SK-N-SH treated with all-trans-retinoic acid at 6 μM for 48 hours (cell line): ENCODE results near the gene PKNOX2.

Source experiments
- ATAC-seq: fragments of 200-7000 bp; cut with Tn5 transposase; 3 replicates; pipeline ENCODE4 v1.9.1; 2020; ENCODE audit warnings: mild to moderate bottlenecking, moderate library complexity
- ARNTL ChIP-seq: fragments of 450-650 bp; formaldehyde crosslinking; IDR thresholded peaks from 2 replicates; pipeline ENCODE4 v1.5.0; 2020; ENCODE audit warnings: low read depth, mild to moderate bottlenecking, moderate library complexity, borderline replicate concordance
- BACH2 ChIP-seq: fragments of 250-450 bp; sonication (Bioruptor Pico); IDR thresholded peaks from 2 replicates; pipeline ENCODE4 v1.9.0; 2021; ENCODE audit warnings: mild to moderate bottlenecking, borderline replicate concordance
- CREB5 ChIP-seq: fragments of 250-450 bp; sonication (Bioruptor Pico); IDR thresholded peaks from 2 replicates; pipeline ENCODE4 v1.5.1; 2020; ENCODE audit warnings: low read depth, mild to moderate bottlenecking, moderate library complexity
- CSDC2 ChIP-seq: fragments of 250-450 bp; sonication (Bioruptor Pico); IDR thresholded peaks from 2 replicates; pipeline ENCODE4 v1.5.0; 2020; ENCODE audit warnings: mild to moderate bottlenecking, moderate library complexity
- CSRNP3 ChIP-seq: fragments of 250-450 bp; sonication (Bioruptor Pico); IDR thresholded peaks from 2 replicates; pipeline ENCODE4 v1.5.1; 2021; ENCODE audit warnings: mild to moderate bottlenecking, moderate library complexity
- ESRRG ChIP-seq: fragments of 250-450 bp; sonication (Bioruptor Pico); IDR thresholded peaks from 2 replicates; pipeline ENCODE4 v1.6.1; 2021; ENCODE audit warnings: mild to moderate bottlenecking
- GLIS3 ChIP-seq: fragments of 250-450 bp; sonication (Bioruptor Pico); IDR thresholded peaks from 2 replicates; pipeline ENCODE4 v1.5.0; 2020; ENCODE audit warnings: mild to moderate bottlenecking, moderate library complexity
- ISL1 ChIP-seq: fragments of 250-450 bp; sonication (Bioruptor Pico); IDR thresholded peaks from 2 replicates; pipeline ENCODE4 v2.1.2; 2022; ENCODE audit warnings: mild to moderate bottlenecking, moderate library complexity
- OSR1 ChIP-seq: fragments of 250-450 bp; sonication (Bioruptor Pico); IDR thresholded peaks from 2 replicates; pipeline ENCODE4 v1.8.0; 2022; ENCODE audit warnings: moderate library complexity, mild to moderate bottlenecking, inconsistent platforms
- POU6F1 ChIP-seq: fragments of 250-450 bp; sonication (Bioruptor Pico); IDR thresholded peaks from 2 replicates; pipeline ENCODE4 v1.8.0; 2021; ENCODE audit warnings: low read depth, mild to moderate bottlenecking, moderate library complexity, borderline replicate concordance
- RARB ChIP-seq: fragments of 250-450 bp; sonication (Bioruptor Pico); IDR thresholded peaks from 2 replicates; pipeline ENCODE4 v1.8.0; 2021; ENCODE audit warnings: mild to moderate bottlenecking, moderate library complexity
- SNAI2 ChIP-seq: fragments of 250-450 bp; sonication (Bioruptor Pico); IDR thresholded peaks from 2 replicates; pipeline ENCODE4 v1.5.0; 2020; ENCODE audit warnings: mild to moderate bottlenecking, moderate library complexity
- TCF4 ChIP-seq: fragments of 250-450 bp; sonication (Bioruptor Pico); IDR thresholded peaks from 2 replicates; pipeline ENCODE4 v1.8.0; 2021; ENCODE audit warnings: mild to moderate bottlenecking, moderate library complexity, borderline replicate concordance
- TOX ChIP-seq: fragments of 250-450 bp; sonication (Bioruptor Pico); IDR thresholded peaks from 2 replicates; pipeline ENCODE4 v1.8.0; 2021; ENCODE audit warnings: mild to moderate bottlenecking, moderate library complexity, borderline replicate concordance
- TSHZ2 ChIP-seq: fragments of 250-450 bp; sonication (Bioruptor Pico); IDR thresholded peaks from 2 replicates; pipeline ENCODE4 v1.5.0; 2020; ENCODE audit warnings: mild to moderate bottlenecking, moderate library complexity
- ZC3H10 ChIP-seq: fragments of 250-450 bp; sonication (Bioruptor Pico); IDR thresholded peaks from 2 replicates; pipeline ENCODE4 v1.5.1; 2021; ENCODE audit warnings: mild to moderate bottlenecking, moderate library complexity
- ZFP3 ChIP-seq: fragments of 250-450 bp; sonication (Bioruptor Pico); IDR thresholded peaks from 2 replicates; pipeline ENCODE4 v1.5.0; 2020; ENCODE audit warnings: mild to moderate bottlenecking, moderate library complexity
- ZFP30 ChIP-seq: fragments of 450-650 bp; formaldehyde crosslinking; IDR thresholded peaks from 2 replicates; pipeline ENCODE4 v1.5.0; 2022; ENCODE audit warnings: mild to moderate bottlenecking, moderate library complexity
- ZNF565 ChIP-seq: fragments of 450-650 bp; formaldehyde crosslinking; conservative IDR thresholded peaks from 2 replicates; pipeline ENCODE4 v1.5.0; 2020; ENCODE audit warnings: low read depth, mild to moderate bottlenecking, moderate library complexity
- ZNF8 ChIP-seq: fragments of 450-650 bp; formaldehyde crosslinking; IDR thresholded peaks from 2 replicates; pipeline ENCODE4 v1.5.0; 2020; ENCODE audit warnings: mild to moderate bottlenecking, moderate library complexity

PKNOX2 gene

GRCh38 chr11:125414121-125414520 lies 249.6 kb downstream of the PKNOX2 start (continued):
- TF ChIP-seq TSHZ2 (CRISPR knock-in tag) (no peak), ARNTL (no peak), ESRRG (CRISPR knock-in tag) (no peak), ZC3H10 (CRISPR knock-in tag) (no peak), TOX (no peak), ISL1 (CRISPR knock-in tag) (no peak), BACH2 (CRISPR knock-in tag) (no peak), TCF4 (no peak), OSR1 (CRISPR knock-in tag) (no peak)

- no peak for ATAC-seq
- TF ChIP-seq ZNF8 (CRISPR knock-in tag) (no peak), ARNTL (no peak), TCF4 (no peak), ESRRG (CRISPR knock-in tag) (no peak), BACH2 (CRISPR knock-in tag) (no peak), POU6F1 (CRISPR knock-in tag) (no peak), TOX (no peak), CSRNP3 (no peak), ZFP3 (CRISPR knock-in tag) (no peak), CSDC2 (no peak), CREB5 (CRISPR knock-in tag) (no peak)
These were observed 252.7 kb downstream of the PKNOX2 start for GRCh38 chr11:125416981-125417935.

- ATAC-seq: no peak
- TF ChIP-seq CREB5 (CRISPR knock-in tag) (no peak), ZFP3 (CRISPR knock-in tag) (no peak), OSR1 (CRISPR knock-in tag) (no peak)
These were observed 253.8 kb downstream of the PKNOX2 start for GRCh38 chr11:125418396-125418795.

GRCh38 chr11:125422681-125423080 lies 258.1 kb downstream of the PKNOX2 start:
- ATAC-seq: no peak
- TF ChIP-seq TCF4 (no peak), GLIS3 (CRISPR knock-in tag) (no peak), ZNF565 (CRISPR knock-in tag) (no peak), ISL1 (CRISPR knock-in tag) (no peak), CREB5 (CRISPR knock-in tag) (no peak), CSRNP3 (no peak), TSHZ2 (CRISPR knock-in tag) (no peak), CSDC2 (no peak), SNAI2 (no peak), ZFP30 (CRISPR knock-in tag) (no peak), RARB (CRISPR knock-in tag) (no peak), ZNF8 (CRISPR knock-in tag) (no peak)
